ENCODE results near the gene ST6GALNAC3.

ST6GALNAC3 gene

DNA sequence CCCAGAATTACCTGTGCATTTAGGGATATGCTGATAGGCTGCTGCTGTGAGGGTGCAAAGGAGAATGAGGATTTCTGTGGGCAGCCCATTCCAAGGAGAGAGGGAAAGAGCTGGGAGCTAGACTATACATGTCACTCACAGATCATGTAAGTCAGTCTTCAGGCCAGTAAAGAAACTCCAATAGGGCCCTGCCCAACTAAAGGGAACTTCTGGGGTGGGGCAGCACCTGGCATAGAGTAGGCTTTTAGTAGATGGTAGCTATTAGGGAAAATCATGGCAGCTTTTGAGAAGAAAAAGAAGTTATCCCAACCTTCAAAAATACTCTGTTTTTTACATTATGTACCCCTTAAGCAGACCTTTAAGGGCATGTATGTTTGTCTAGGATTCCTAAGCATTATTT lies 89.6 kb downstream of the ST6GALNAC3 start:
- Histone ChIP-seq H3K27ac (ENCODE audit: low read length) (no peak overlapping the region), H3K36me3 (replicated peaks; ENCODE audit: low read depth, low read length) (no peaks in the 10 kb centered on the region), H3K4me2 (ENCODE audit: low read length) (no peak overlapping the region), H4K20me1 (ENCODE audit: insufficient read depth, low read length) (no peaks in the 10 kb centered on the region), H3K9me3 (ENCODE audit: insufficient read depth, low read length) (no peaks in the 10 kb centered on the region), H3K9ac (ENCODE audit: low read length) (no peak overlapping the region), H3K79me2 (ENCODE audit: low read length) (no peaks in the 10 kb centered on the region), H3K4me1 (ENCODE audit: low read length) (no peaks in the 10 kb centered on the region), H3K4me3 (ENCODE audit: low read length) (no peak overlapping the region), H2AFZ (ENCODE audit: low read depth, low read length) (no peak overlapping the region), H3K27me3 (ENCODE audit: low read depth, low read length) (no peaks in the 10 kb centered on the region)
- TF ChIP-seq, protein P1, sequence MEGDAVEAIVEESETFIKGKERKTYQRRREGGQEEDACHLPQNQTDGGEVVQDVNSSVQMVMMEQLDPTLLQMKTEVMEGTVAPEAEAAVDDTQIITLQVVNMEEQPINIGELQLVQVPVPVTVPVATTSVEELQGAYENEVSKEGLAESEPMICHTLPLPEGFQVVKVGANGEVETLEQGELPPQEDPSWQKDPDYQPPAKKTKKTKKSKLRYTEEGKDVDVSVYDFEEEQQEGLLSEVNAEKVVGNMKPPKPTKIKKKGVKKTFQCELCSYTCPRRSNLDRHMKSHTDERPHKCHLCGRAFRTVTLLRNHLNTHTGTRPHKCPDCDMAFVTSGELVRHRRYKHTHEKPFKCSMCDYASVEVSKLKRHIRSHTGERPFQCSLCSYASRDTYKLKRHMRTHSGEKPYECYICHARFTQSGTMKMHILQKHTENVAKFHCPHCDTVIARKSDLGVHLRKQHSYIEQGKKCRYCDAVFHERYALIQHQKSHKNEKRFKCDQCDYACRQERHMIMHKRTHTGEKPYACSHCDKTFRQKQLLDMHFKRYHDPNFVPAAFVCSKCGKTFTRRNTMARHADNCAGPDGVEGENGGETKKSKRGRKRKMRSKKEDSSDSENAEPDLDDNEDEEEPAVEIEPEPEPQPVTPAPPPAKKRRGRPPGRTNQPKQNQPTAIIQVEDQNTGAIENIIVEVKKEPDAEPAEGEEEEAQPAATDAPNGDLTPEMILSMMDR (IDR thresholded peaks at IDR 0.05; ENCODE audit: low read depth, low read length): no peak
- TF ChIP-seq EZH2phosphoT487 (IDR thresholded peaks at IDR 0.05; ENCODE audit: low read depth): no peak

DNA sequence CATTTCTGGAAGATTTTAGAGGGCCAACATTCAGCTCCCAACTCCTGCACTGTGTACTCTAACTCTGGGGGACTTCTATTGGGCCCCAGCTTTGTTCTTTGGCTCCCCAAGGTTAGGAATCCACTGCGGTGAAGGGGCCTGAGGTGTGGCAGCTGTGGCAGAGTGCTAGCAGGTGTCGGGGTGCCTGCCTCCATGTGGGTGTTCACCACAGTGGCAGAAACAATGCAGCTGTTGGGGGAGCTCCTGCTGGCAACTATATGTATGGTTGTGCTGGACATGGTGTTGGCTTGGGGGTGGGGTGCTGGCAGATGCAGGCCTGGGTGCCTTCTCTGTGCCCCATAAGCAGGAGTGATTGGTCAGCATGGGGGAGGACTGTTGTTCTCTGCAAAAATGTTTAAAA lies 95.5 kb downstream of the ST6GALNAC3 start:
- Histone ChIP-seq H3K4me1 (ENCODE audit: low read length) (no peaks in the 10 kb centered on the region), H3K4me2 (ENCODE audit: low read length) (no peak overlapping the region), H3K4me3 (ENCODE audit: low read length) (no peak overlapping the region), H2AFZ (ENCODE audit: low read depth, low read length) (no peak overlapping the region), H3K79me2 (ENCODE audit: low read length) (no peaks in the 10 kb centered on the region), H3K27ac (ENCODE audit: low read length) (no peak overlapping the region), H4K20me1 (ENCODE audit: insufficient read depth, low read length) (no peaks in the 10 kb centered on the region), H3K27me3 (ENCODE audit: low read depth, low read length) (no peaks in the 10 kb centered on the region), H3K9ac (ENCODE audit: low read length) (no peak overlapping the region), H3K9me3 (ENCODE audit: insufficient read depth, low read length) (no peaks in the 10 kb centered on the region), H3K36me3 (replicated peaks; ENCODE audit: low read depth, low read length) (no peaks in the 10 kb centered on the region)
- TF ChIP-seq EZH2phosphoT487 (IDR thresholded peaks at IDR 0.05; ENCODE audit: low read depth): no peak
- TF ChIP-seq, protein P1 (IDR thresholded peaks at IDR 0.05; ENCODE audit: low read depth, low read length): no peak

DNA sequence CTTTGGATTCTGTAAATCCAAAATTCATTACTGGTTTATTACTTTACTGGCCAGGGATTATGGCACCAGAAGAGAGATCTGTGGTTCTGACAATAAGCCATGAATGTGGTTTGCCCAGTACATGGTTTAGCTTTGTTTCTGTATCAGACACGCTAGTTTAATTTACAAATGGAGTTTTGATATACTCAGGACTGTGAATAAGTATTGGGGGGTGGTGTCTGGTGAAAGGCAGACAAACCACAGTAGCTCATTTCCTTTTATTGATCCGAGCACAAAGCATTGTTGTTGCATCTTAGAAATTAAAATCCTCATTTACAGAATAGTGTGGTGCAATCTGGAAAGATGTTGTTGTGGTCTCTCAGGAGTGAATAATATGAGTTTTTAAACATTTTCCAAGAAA lies 96.0 kb downstream of the ST6GALNAC3 start:
- Histone ChIP-seq H3K79me2 (ENCODE audit: low read length) (no peaks in the 10 kb centered on the region), H3K27ac (ENCODE audit: low read length) (no peak overlapping the region), H3K4me2 (ENCODE audit: low read length) (no peak overlapping the region), H3K4me3 (ENCODE audit: low read length) (no peak overlapping the region), H3K4me1 (ENCODE audit: low read length) (no peaks in the 10 kb centered on the region), H2AFZ (ENCODE audit: low read depth, low read length) (no peak overlapping the region), H3K9ac (ENCODE audit: low read length) (no peak overlapping the region), H3K36me3 (replicated peaks; ENCODE audit: low read depth, low read length) (no peaks in the 10 kb centered on the region), H3K27me3 (ENCODE audit: low read depth, low read length) (no peaks in the 10 kb centered on the region), H3K9me3 (ENCODE audit: insufficient read depth, low read length) (no peaks in the 10 kb centered on the region), H4K20me1 (ENCODE audit: insufficient read depth, low read length) (no peaks in the 10 kb centered on the region)
- TF ChIP-seq, protein P1 (IDR thresholded peaks at IDR 0.05; ENCODE audit: low read depth, low read length): no peak
- TF ChIP-seq EZH2phosphoT487 (IDR thresholded peaks at IDR 0.05; ENCODE audit: low read depth): no peak

DNA sequence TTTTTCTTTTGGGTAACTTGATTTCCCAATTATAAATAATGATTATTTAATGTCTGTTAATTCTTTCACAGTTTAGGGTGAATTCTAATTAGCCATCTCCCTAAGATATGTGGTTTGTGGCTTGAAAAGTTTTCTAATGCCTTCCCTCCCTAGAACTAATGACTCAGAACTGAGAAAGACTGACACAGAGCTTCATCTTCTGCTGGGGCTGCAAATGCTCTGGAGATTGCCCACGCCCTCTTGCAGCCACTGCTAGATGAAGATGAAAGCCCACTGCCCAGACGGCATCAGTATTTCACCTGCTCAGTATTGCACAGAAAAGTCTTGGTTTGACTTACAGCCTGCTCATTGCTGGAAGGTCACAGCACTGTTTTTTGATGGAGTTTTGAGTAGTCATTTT lies 101.5 kb downstream of the ST6GALNAC3 start:
- Histone ChIP-seq H2AFZ (ENCODE audit: low read depth, low read length) (no peak overlapping the region), H4K20me1 (ENCODE audit: insufficient read depth, low read length) (no peaks in the 10 kb centered on the region), H3K36me3 (replicated peaks; ENCODE audit: low read depth, low read length) (no peaks in the 10 kb centered on the region), H3K9me3 (ENCODE audit: insufficient read depth, low read length) (no peaks in the 10 kb centered on the region), H3K79me2 (ENCODE audit: low read length) (no peaks in the 10 kb centered on the region), H3K27ac (ENCODE audit: low read length) (no peak overlapping the region), H3K4me2 (ENCODE audit: low read length) (no peak overlapping the region), H3K4me1 (ENCODE audit: low read length) (no peaks in the 10 kb centered on the region), H3K4me3 (ENCODE audit: low read length) (no peak overlapping the region), H3K9ac (ENCODE audit: low read length) (no peak overlapping the region), H3K27me3 (ENCODE audit: low read depth, low read length) (peaks cover 4% of the 10 kb centered on the region; the same call in 1 of the 2 replicates)
- TF ChIP-seq EZH2phosphoT487 (IDR thresholded peaks at IDR 0.05; ENCODE audit: low read depth): no peak
- TF ChIP-seq, protein P1 (IDR thresholded peaks at IDR 0.05; ENCODE audit: low read depth, low read length): no peak
